H1 (cell line): ENCODE measurements around the gene CDH11. TPM values are rescaled to one million over a fixed set of nuclear protein-coding genes. Genes with fewer than 3 reads are reported as not detected.

Experiments
- CTCF ChIA-PET: fragments of 300-600 bp; sonication (Branson Sonifier 250); formaldehyde crosslinking; loops from one replicate; lab custom pipeline; 2021; ENCODE audit not compliant: partially characterized antibody; lab: Charles Lee
- POLR2A ChIA-PET: fragments of 300-600 bp; sonication (Branson Sonifier 250); formaldehyde crosslinking; loops from one replicate; lab custom pipeline; 2021; ENCODE audit warnings: inconsistent platforms; ENCODE audit not compliant: partially characterized antibody; lab: Charles Lee
- DNase-seq, 2 experiments: peaks; one replicate each; pipeline versions ENCODE4 v3.0.0 to v3.0.0-alpha.2; 2010 to 2022; ENCODE audit warnings: low spot score in 2 of 2, low read depth in 1 of 2, mixed read lengths in 1 of 2
- FAIRE-seq: peaks from 2 replicates; lab custom pipeline; 2011; peaks lifted over from hg19 to GRCh38; lab: Jason Lieb, UNC
- H2AFZ ChIP-seq: 2 replicates; pipeline ENCODE4 v1.8.1; 2012; ENCODE audit warnings: low read length, inconsistent platforms
- H2AK5ac ChIP-seq: 2 replicates; pipeline ENCODE4 v1.6.1; 2013; ENCODE audit warnings: low read depth, low read length
- H2BK120ac ChIP-seq: replicated peaks from 2 replicates; pipeline ENCODE3; 2013; ENCODE audit warnings: low read depth, low read length, inconsistent platforms
- H2BK12ac ChIP-seq: 2 replicates; pipeline ENCODE4 v1.6.1; 2013; ENCODE audit warnings: low read depth, low read length
- H2BK15ac ChIP-seq: 2 replicates; pipeline ENCODE4 v1.6.1; 2013; ENCODE audit warnings: low read length
- H2BK20ac ChIP-seq: 2 replicates; pipeline ENCODE4 v1.6.1; 2013; ENCODE audit warnings: low read length
- H2BK5ac ChIP-seq: 2 replicates; pipeline ENCODE4 v1.6.1; 2013; ENCODE audit warnings: low read depth, low read length
- H3K14ac ChIP-seq: 2 replicates; pipeline ENCODE4 v1.6.1; 2013; ENCODE audit warnings: inconsistent platforms; ENCODE audit not compliant: insufficient read length
- H3K18ac ChIP-seq: 2 replicates; pipeline ENCODE4 v1.6.1; 2013; ENCODE audit warnings: low read length; ENCODE audit errors: extremely low read depth
- H3K23ac ChIP-seq: 2 replicates; pipeline ENCODE4 v1.6.1; 2013; ENCODE audit warnings: inconsistent platforms; ENCODE audit not compliant: insufficient read length
- H3K23me2 ChIP-seq: 2 replicates; pipeline ENCODE4 v1.6.1; 2013; ENCODE audit warnings: low read depth, low read length
- H3K27ac ChIP-seq: 2 replicates; pipeline ENCODE4 v1.6.1; 2011; ENCODE audit warnings: low read depth, low read length, inconsistent platforms
- H3K27me3 ChIP-seq, 4 experiments: replicated peaks in 1 of 4; 1 replicate in 1 of 4; 2 replicates in 3 of 4; pipeline versions ENCODE4 v1.6.1 to v1.8.1; 2011 to 2013; ENCODE audit warnings: low read length in 3 of 4, mild to moderate bottlenecking in 3 of 4, inconsistent platforms in 2 of 4, mixed read lengths in 2 of 4, moderate library complexity in 1 of 4; ENCODE audit not compliant: control insufficient read depth in 3 of 4, insufficient read depth in 3 of 4; ENCODE audit errors: extremely low read depth in 1 of 4
- H3K36me3 ChIP-seq, 4 experiments: 2 replicates each; pipeline versions ENCODE4 v1.6.1 to v1.8.1; 2011 to 2013; ENCODE audit warnings: mild to moderate bottlenecking in 4 of 4, low read length in 3 of 4, moderate library complexity in 2 of 4, control low read depth in 1 of 4, inconsistent platforms in 1 of 4; ENCODE audit not compliant: insufficient read depth in 4 of 4, control insufficient read depth in 2 of 4
- H3K4ac ChIP-seq: replicated peaks from 2 replicates; pipeline ENCODE3; 2013; ENCODE audit warnings: low read length, low read depth, mixed read lengths, inconsistent platforms; ENCODE audit not compliant: insufficient read length
- H3K4me1 ChIP-seq, 4 experiments: replicated peaks in 1 of 4; 1 replicate in 1 of 4; 2 replicates in 3 of 4; pipeline versions ENCODE4 v1.6.1 to v1.8.1; 2011 to 2013; ENCODE audit warnings: low read length in 3 of 4, inconsistent platforms in 2 of 4, mixed read lengths in 1 of 4; ENCODE audit not compliant: insufficient read depth in 4 of 4, control insufficient read depth in 3 of 4
- H3K4me2 ChIP-seq, 2 experiments: 2 replicates each; pipeline versions ENCODE4 v1.6.1 to v1.8.1; 2011 to 2013; ENCODE audit warnings: low read depth in 2 of 2, low read length in 2 of 2, control low read depth in 1 of 2, inconsistent platforms in 1 of 2, mild to moderate bottlenecking in 1 of 2; ENCODE audit not compliant: insufficient read depth in 1 of 2
- H3K4me3 ChIP-seq, 4 experiments: fragments of 200-600, 300-600 bp in 1 of 4; sonication (generic), shearing (Covaris generic), sonication (Bioruptor Twin) in 1 of 4; 2 replicates each; pipeline versions ENCODE4 v1.5.1 to v1.8.1; 2011 to 2016; ENCODE audit warnings: low read length in 4 of 4, low read depth in 3 of 4, control low read depth in 2 of 4, inconsistent platforms in 2 of 4, mild to moderate bottlenecking in 2 of 4, mixed read lengths in 1 of 4, moderate library complexity in 1 of 4; ENCODE audit not compliant: insufficient read depth in 2 of 4; ENCODE audit errors: extremely low read depth in 1 of 4
- H3K56ac ChIP-seq: replicated peaks from 2 replicates; pipeline ENCODE3; 2013; ENCODE audit warnings: low read depth, mild to moderate bottlenecking, mixed read lengths, low read length, inconsistent platforms; ENCODE audit not compliant: insufficient read length
- H3K79me1 ChIP-seq: 2 replicates; pipeline ENCODE4 v1.6.1; 2013; ENCODE audit warnings: low read depth, low read length, control low read depth
- H3K79me2 ChIP-seq, 2 experiments: 2 replicates each; pipeline versions ENCODE4 v1.6.1 to v1.8.1; 2012 to 2013; ENCODE audit warnings: low read length in 2 of 2, mild to moderate bottlenecking in 2 of 2, inconsistent platforms in 1 of 2; ENCODE audit not compliant: insufficient read depth in 2 of 2, control insufficient read depth in 1 of 2
- H3K9ac ChIP-seq, 4 experiments: replicated peaks in 1 of 4; 1 replicate in 1 of 4; 2 replicates in 3 of 4; pipeline versions ENCODE4 v1.6.1 to v1.8.1; 2011 to 2013; ENCODE audit warnings: low read depth in 3 of 4, low read length in 3 of 4, control low read depth in 2 of 4, mild to moderate bottlenecking in 2 of 4, moderate library complexity in 2 of 4, inconsistent platforms in 1 of 4; ENCODE audit errors: extremely low read depth in 1 of 4
- H3K9me3 ChIP-seq, 2 experiments: 2 replicates each; pipeline versions ENCODE4 v1.6.1 to v1.8.1; 2012 to 2013; ENCODE audit warnings: mild to moderate bottlenecking in 2 of 2, moderate library complexity in 2 of 2, control low read depth in 1 of 2, inconsistent platforms in 1 of 2, low read depth in 1 of 2, low read length in 1 of 2, mixed read lengths in 1 of 2; ENCODE audit not compliant: insufficient read depth in 2 of 2
- H4K20me1 ChIP-seq, 2 experiments: replicated peaks in 1 of 2; 2 replicates each; pipeline versions ENCODE3 to v1.8.1; 2011 to 2013; ENCODE audit warnings: inconsistent platforms in 2 of 2, low read length in 2 of 2, mild to moderate bottlenecking in 1 of 2; ENCODE audit not compliant: insufficient read depth in 2 of 2, control insufficient read depth in 1 of 2
- H4K5ac ChIP-seq: 2 replicates; pipeline ENCODE4 v1.6.1; 2013; ENCODE audit warnings: low read length, low read depth, mixed read lengths, inconsistent platforms; ENCODE audit not compliant: insufficient read length
- H4K8ac ChIP-seq: 2 replicates; pipeline ENCODE4 v1.8.0; 2013; ENCODE audit warnings: mild to moderate bottlenecking, moderate library complexity, low read length, inconsistent platforms; ENCODE audit not compliant: insufficient read depth; ENCODE audit errors: extremely low read depth
- H4K91ac ChIP-seq: replicated peaks from 2 replicates; pipeline ENCODE3; 2013; ENCODE audit warnings: low read length, mixed read lengths, inconsistent platforms; ENCODE audit not compliant: insufficient read length
- JUND ChIP-seq: IDR thresholded peaks from 2 replicates; pipeline ENCODE4 v1.6.1; 2011; ENCODE audit warnings: mild to moderate bottlenecking, improper control_type of control experiment, low read length
- NANOG ChIP-seq: IDR thresholded peaks from 2 replicates; pipeline ENCODE4 v1.6.1; 2011; ENCODE audit warnings: low read length, low read depth, mild to moderate bottlenecking, inconsistent platforms; ENCODE audit not compliant: insufficient read depth, poor library complexity, severe bottlenecking
- NRF1 ChIP-seq: IDR thresholded peaks from 2 replicates; pipeline ENCODE4 v1.6.1; 2011; ENCODE audit warnings: mild to moderate bottlenecking, low read depth, low read length, improper control_type of control experiment
- POLR2A ChIP-seq, 2 experiments: IDR thresholded peaks; 1 replicate in 1 of 2; 2 replicates in 1 of 2; pipeline ENCODE4 v1.6.1; 2011; ENCODE audit warnings: low read depth in 2 of 2, low read length in 2 of 2, mild to moderate bottlenecking in 2 of 2; ENCODE audit errors: control extremely low read depth in 1 of 2
- RFX5 ChIP-seq: IDR thresholded peaks from 2 replicates; pipeline ENCODE4 v1.6.1; 2011; ENCODE audit warnings: low read depth, low read length, improper control_type of control experiment, borderline replicate concordance
- SP1 ChIP-seq: IDR thresholded peaks from 2 replicates; pipeline ENCODE4 v1.6.1; 2011; ENCODE audit warnings: low read depth, low read length
- TBP ChIP-seq: IDR thresholded peaks from 2 replicates; pipeline ENCODE4 v1.6.1; 2011; ENCODE audit warnings: low read depth, low read length, improper control_type of control experiment
- WGBS, 2 experiments: shearing (Covaris generic) in 1 of 2; methylation state at CpG; one replicate each; pipeline versions ENCODE4 v1.1.6 to v1.1.7; 2013 to 2015; ENCODE audit warnings: low lambda C conversion rate in 2 of 2, mixed read lengths in 2 of 2, inconsistent platforms in 1 of 2, low coverage in 1 of 2, missing lambda C conversion rate in 1 of 2; ENCODE audit not compliant: insufficient replicate concordance in 2 of 2, insufficient coverage in 1 of 2, insufficient read length in 1 of 2; ENCODE audit errors: extremely low coverage in 1 of 2, missing lambda C conversion rate in 1 of 2; 5-methylcytosine and 5-hydroxymethylcytosine counted together
- polyA plus RNA-seq, 7 experiments: library from polyadenylated mRNA; depleted of rRNA in 3 of 7; stranded (reverse) in 5 of 7; unstranded in 2 of 7; fragments of >200 nt in 5 of 7; fragments of 200-250 nt in 2 of 7; gene quantifications; 1 replicate in 5 of 7; 2 replicates in 1 of 7; 4 replicates in 1 of 7; pipeline versions ENCODE4 v1.2.1 to v1.2.3, GENCODE V29; 2011 to 2013; ENCODE audit warnings: missing spikeins in 2 of 7, mixed read lengths in 2 of 7
- total RNA-seq: library from RNA; stranded (reverse); fragmentation: NEBNext Ultra II Directional; extraction: Animal tissue kit (Norgen Biotek cat#: 25700); gene quantifications from 2 replicates; pipeline ENCODE4 v1.2.1, GENCODE V29; 2021

Gene CDH11
- total and polyA plus RNA-seq, 2 of the 8 experiments (the other 6 are each of a cell fraction or from before 2014, with no cell fraction given): 3.3 to 8.4 TPM

DNA sequence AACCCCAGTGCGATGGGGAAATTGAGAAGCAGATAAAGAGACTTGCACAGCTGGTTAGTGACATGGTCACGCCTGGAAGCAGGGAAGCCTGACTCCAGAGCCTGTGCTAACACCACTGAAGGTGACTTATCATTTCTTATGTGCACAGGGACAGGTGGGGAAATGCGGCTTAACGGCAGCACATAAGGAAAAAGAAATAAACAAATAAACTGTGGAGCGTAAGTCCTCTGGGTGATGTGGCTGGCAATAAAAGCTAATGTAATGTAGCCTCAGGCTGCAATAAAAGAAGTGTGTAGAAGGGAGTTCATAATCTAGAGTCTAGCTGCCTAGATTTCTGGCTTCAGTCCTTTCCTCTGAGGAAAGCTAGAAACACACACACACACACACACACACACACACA, 10.6 kb downstream of the CDH11 start:
- H4K8ac ChIP-seq: no peak overlapping the region
- TF ChIP-seq TBP (no peak), NANOG (no peak), JUND (no peak), RFX5 (no peak), POLR2A (IDR thresholded peaks at IDR 0.05; ENCODE audit: control extremely low read depth in 1 of 2, low read depth in 2 of 2, low read length in 2 of 2) (no peak), NRF1 (no peak), SP1 (no peak)
- TF ChIP-seq, all 59 proteins: peak for 0
- no peak overlapping the region for H2AFZ ChIP-seq
- H3K9me3 ChIP-seq: no peaks in the 10 kb centered on the region
- 88% methylated on average over 5 of the region's 5 CpGs; no CpG with 5 or more reads in 1 of the 2 experiments for WGBS, 2 experiments
- no peak overlapping the region for H3K23ac ChIP-seq
- FAIRE-seq (no peak), DNase-seq (no peak)
- H3K14ac ChIP-seq: no peak overlapping the region
- no peaks in the 10 kb centered on the region for H3K79me2 ChIP-seq
- no peaks in the 10 kb centered on the region for H4K20me1 ChIP-seq
- H3K4me3 ChIP-seq: no peak overlapping the region
- H3K4me2 ChIP-seq: no peak overlapping the region
- H3K18ac ChIP-seq: no peak overlapping the region
- H3K36me3 ChIP-seq: no peaks in the 10 kb centered on the region; a peak in 1 of 8 replicates
- no peak overlapping the region for H3K56ac ChIP-seq
- H3K27ac ChIP-seq: no peak overlapping the region
- no peak overlapping the region for H4K5ac ChIP-seq
- H2BK12ac ChIP-seq: no peak overlapping the region
- no peak overlapping the region for H2BK5ac ChIP-seq
- H3K27me3 ChIP-seq: no peaks in the 10 kb centered on the region
- no peak overlapping the region for H2BK120ac ChIP-seq
- H2BK20ac ChIP-seq: no peak overlapping the region
- POLR2A ChIA-PET: no interaction called here
- H2BK15ac ChIP-seq: no peak overlapping the region
- no peaks in the 10 kb centered on the region for H3K4me1 ChIP-seq
- H4K91ac ChIP-seq: no peak overlapping the region
- no peak overlapping the region for H3K4ac ChIP-seq
- H3K23me2 ChIP-seq: no peaks in the 10 kb centered on the region
- H3K79me1 ChIP-seq: no peaks in the 10 kb centered on the region; the same call in 1 of the 2 replicates
- H2AK5ac ChIP-seq: no peak overlapping the region
- H3K9ac ChIP-seq: no peak overlapping the region
- CTCF ChIA-PET: interaction anchor here (0.7 kb wide), 2 partner anchors 650 to 1247 kb away, joined by 3 to 4 read pairs; no protein-coding TSS in a partner anchor
